Gastroesophageal sphincter (tissue), 3 donors: ENCODE results near the gene LRRC28.

Source experiments
- POLR2A ChIP-seq, 2 donors: fragments of 450-650 bp; IDR thresholded peaks; one replicate each; pipeline ENCODE4 v1.6.1; 2017; ENCODE audit warnings: antibody characterized with exemption in 2 of 2, mild to moderate bottlenecking in 2 of 2, moderate library complexity in 1 of 2
- TF ChIP-seq, protein P1 (sequence below), 4 experiments: fragments of 200-600 bp in 2 of 4; fragments of 450-650 bp in 2 of 4; sonication (generic) in 1 of 4; IDR thresholded peaks; one replicate each; pipeline ENCODE4 v1.5.1; 2017 to 2019; ENCODE audit warnings: antibody characterized with exemption in 4 of 4, mild to moderate bottlenecking in 2 of 4, moderate library complexity in 2 of 4

DNA sequence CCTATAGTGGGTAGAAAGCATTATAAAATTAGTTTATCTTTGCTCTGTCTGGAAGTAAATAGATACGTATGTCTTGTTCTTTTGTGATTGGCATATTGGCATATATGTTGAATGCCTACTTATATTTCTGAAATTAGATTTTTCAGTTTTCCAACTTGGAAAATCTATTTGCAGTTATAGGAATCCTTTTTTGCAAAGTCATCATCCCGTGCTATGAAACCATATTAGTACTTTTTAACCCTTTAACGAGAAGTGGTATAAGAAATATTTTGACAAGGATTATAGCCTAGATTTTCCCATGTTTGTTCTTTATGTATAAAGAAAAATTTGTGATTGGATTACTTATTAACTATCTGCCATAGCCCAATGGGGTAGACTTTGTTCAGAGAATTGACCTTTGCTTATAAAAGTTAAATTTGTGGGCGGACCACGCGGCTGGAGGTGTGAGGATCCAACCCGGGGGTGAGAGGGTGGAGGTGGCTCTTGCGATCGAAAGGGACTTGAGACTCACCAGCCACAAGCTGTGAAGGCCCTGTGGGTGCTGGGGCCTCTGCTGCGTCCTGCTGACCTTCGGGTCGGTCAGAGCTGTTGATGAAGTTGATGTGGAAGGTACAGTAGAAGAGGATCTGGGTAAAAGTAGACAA is 5.9 kb downstream of the LRRC28 start:
- TF ChIP-seq, protein P1, sequence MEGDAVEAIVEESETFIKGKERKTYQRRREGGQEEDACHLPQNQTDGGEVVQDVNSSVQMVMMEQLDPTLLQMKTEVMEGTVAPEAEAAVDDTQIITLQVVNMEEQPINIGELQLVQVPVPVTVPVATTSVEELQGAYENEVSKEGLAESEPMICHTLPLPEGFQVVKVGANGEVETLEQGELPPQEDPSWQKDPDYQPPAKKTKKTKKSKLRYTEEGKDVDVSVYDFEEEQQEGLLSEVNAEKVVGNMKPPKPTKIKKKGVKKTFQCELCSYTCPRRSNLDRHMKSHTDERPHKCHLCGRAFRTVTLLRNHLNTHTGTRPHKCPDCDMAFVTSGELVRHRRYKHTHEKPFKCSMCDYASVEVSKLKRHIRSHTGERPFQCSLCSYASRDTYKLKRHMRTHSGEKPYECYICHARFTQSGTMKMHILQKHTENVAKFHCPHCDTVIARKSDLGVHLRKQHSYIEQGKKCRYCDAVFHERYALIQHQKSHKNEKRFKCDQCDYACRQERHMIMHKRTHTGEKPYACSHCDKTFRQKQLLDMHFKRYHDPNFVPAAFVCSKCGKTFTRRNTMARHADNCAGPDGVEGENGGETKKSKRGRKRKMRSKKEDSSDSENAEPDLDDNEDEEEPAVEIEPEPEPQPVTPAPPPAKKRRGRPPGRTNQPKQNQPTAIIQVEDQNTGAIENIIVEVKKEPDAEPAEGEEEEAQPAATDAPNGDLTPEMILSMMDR (IDR thresholded peaks at IDR 0.05) = no peak
- TF ChIP-seq POLR2A (IDR thresholded peaks at IDR 0.05) = no peak
